Breast epithelium (tissue), 4 donors: Measurements from ENCODE around the gene PDE6B. TPM values are rescaled to one million over a fixed set of nuclear protein-coding genes. Genes with fewer than 3 reads are reported as not detected.
"Not testable (repeated sequence)": the region's sequence is repeated elsewhere in the genome, so short reads cannot be mapped to it uniquely, and the experiment has no call there.

Experiments
- DNase-seq, 2 donors: peaks; one replicate each; pipeline ENCODE4 v3.0.0-alpha.2; 2019; ENCODE audit warnings: low spot score in 2 of 2
- H3K27ac ChIP-seq, 2 donors: fragments of 200-600 bp; sonication (generic) in 1 of 2; one replicate each; pipeline ENCODE4 v1.5.1; 2016 to 2019; ENCODE audit warnings: mild to moderate bottlenecking in 1 of 2
- H3K27me3 ChIP-seq, 2 donors: fragments of 200-600 bp; sonication (generic) in 1 of 2; one replicate each; pipeline versions ENCODE4 v1.5.1 to v1.6.0; 2017 to 2019; ENCODE audit warnings: control low read depth in 1 of 2, mild to moderate bottlenecking in 1 of 2
- H3K36me3 ChIP-seq: fragments of 200-600 bp; one replicate; pipeline ENCODE4 v1.5.1; 2019
- H3K4me1 ChIP-seq, 2 donors: fragments of 200-600 bp; sonication (generic); one replicate each; pipeline ENCODE4 v1.5.1; 2016 to 2019; ENCODE audit warnings: control low read depth in 1 of 2
- H3K4me3 ChIP-seq, 3 donors: fragments of 200-600 bp; sonication (generic); 1 replicate in 2 of 3; 2 replicates in 1 of 3; pipeline ENCODE4 v1.5.1; 2016 to 2019; ENCODE audit warnings: mild to moderate bottlenecking in 3 of 3, moderate library complexity in 2 of 3
- H3K9me3 ChIP-seq, 2 donors: fragments of 200-600 bp; sonication (generic) in 1 of 2; one replicate each; pipeline ENCODE4 v1.5.1; 2016 to 2019; ENCODE audit warnings: control low read depth in 1 of 2
- POLR2A ChIP-seq: fragments of 450-650 bp; IDR thresholded peaks from one replicate; pipeline ENCODE4 v1.6.1; 2016; ENCODE audit warnings: antibody characterized with exemption, mild to moderate bottlenecking, moderate library complexity
- POLR2AphosphoS5 ChIP-seq, 3 donors: sonication (generic); formaldehyde crosslinking; IDR thresholded peaks; one replicate each; pipeline ENCODE4 v1.6.1; 2017; ENCODE audit warnings: antibody characterized with exemption in 3 of 3
- intact Hi-C: fragments of 100-400 bp; cut with DNase I; formaldehyde crosslinking; loops from one replicate; pipeline ENCODE4 v1.15.1; 2023; ENCODE audit warnings: low total_unique reads
- total RNA-seq, 3 donors: library from RNA; depleted of rRNA; stranded (reverse); fragments of >200 nt; gene quantifications; one replicate each; pipeline ENCODE4 v1.1.0, GENCODE V29; 2016
- TF ChIP-seq, protein P1 (sequence below), 3 donors: fragments of 450-650 bp; IDR thresholded peaks; one replicate each; pipeline ENCODE4 v1.5.1; 2016 to 2017; ENCODE audit warnings: antibody characterized with exemption in 3 of 3, mild to moderate bottlenecking in 3 of 3, moderate library complexity in 3 of 3

PDE6B gene
- total RNA-seq, 3 donors from 2014 or later: 2.7 to 10.2 (median 8.5) TPM

GRCh38 chr4:632196-632790 lies 6.9 kb downstream of the PDE6B start:
- Histone ChIP-seq H3K9me3 (no peaks in the 10 kb centered on the region), H3K36me3 (no peaks in the 10 kb centered on the region), H3K27ac (no peak overlapping the region), H3K27me3 (peaks cover 0 to 32% of the 10 kb centered on the region in 2 donors), H3K4me1 (no peaks in the 10 kb centered on the region), H3K4me3 (no peak overlapping the region)
- DNase-seq: no peak
- TF ChIP-seq POLR2AphosphoS5 (IDR thresholded peaks at IDR 0.05): no peak
- TF ChIP-seq POLR2A: no peak
- TF ChIP-seq, protein P1, sequence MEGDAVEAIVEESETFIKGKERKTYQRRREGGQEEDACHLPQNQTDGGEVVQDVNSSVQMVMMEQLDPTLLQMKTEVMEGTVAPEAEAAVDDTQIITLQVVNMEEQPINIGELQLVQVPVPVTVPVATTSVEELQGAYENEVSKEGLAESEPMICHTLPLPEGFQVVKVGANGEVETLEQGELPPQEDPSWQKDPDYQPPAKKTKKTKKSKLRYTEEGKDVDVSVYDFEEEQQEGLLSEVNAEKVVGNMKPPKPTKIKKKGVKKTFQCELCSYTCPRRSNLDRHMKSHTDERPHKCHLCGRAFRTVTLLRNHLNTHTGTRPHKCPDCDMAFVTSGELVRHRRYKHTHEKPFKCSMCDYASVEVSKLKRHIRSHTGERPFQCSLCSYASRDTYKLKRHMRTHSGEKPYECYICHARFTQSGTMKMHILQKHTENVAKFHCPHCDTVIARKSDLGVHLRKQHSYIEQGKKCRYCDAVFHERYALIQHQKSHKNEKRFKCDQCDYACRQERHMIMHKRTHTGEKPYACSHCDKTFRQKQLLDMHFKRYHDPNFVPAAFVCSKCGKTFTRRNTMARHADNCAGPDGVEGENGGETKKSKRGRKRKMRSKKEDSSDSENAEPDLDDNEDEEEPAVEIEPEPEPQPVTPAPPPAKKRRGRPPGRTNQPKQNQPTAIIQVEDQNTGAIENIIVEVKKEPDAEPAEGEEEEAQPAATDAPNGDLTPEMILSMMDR (IDR thresholded peaks at IDR 0.05): no peak
- intact Hi-C loops: no loop called here

- H3K9me3 ChIP-seq: no peaks in the 10 kb centered on the region
- TF ChIP-seq POLR2A (no peak), POLR2AphosphoS5 (IDR thresholded peaks at IDR 0.05) (no peak)
- H3K27me3 ChIP-seq: peaks cover 0 to 38% of the 10 kb centered on the region in 2 donors
- no peaks in the 10 kb centered on the region for H3K36me3 ChIP-seq
- no peak overlapping the region for H3K27ac ChIP-seq
- intact Hi-C loops: no loop called here
- H3K4me3 ChIP-seq: no peak overlapping the region
- H3K4me1 ChIP-seq: no peaks in the 10 kb centered on the region
- no peak for DNase-seq
These were observed 7.6 kb downstream of the PDE6B start for GRCh38 chr4:632926-633325.

DNA sequence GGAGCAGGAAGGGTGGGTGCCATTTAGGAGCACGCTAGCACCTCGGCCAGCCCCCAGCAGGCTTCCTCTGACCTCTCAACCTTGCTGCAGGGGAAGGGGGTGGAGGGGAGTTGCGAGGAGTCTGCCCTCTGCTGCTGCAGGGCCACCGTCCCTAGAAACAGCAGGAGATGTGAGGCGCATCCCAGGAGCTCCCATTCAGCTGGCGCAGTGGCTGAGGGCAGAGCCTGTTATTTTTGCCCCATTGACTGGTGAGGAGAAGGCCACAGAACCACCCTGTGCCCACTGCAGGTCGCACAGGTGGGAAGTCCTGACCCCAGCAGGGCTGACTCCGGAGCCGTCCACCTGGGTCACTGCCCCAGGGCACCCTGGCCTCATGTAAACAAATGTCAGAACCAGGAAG lies 8.0 kb downstream of the PDE6B start:
- H3K27ac ChIP-seq: no peak overlapping the region
- no peaks in the 10 kb centered on the region for H3K4me1 ChIP-seq
- no peak overlapping the region for H3K4me3 ChIP-seq
- intact Hi-C loops: no loop called here
- no peaks in the 10 kb centered on the region for H3K36me3 ChIP-seq
- DNase-seq: no peak
- TF ChIP-seq POLR2AphosphoS5 (IDR thresholded peaks at IDR 0.05): no peak
- TF ChIP-seq, protein P1 (IDR thresholded peaks at IDR 0.05): no peak
- TF ChIP-seq POLR2A: no peak
- H3K9me3 ChIP-seq: no peaks in the 10 kb centered on the region
- peaks cover 0 to 40% of the 10 kb centered on the region in 2 donors for H3K27me3 ChIP-seq

DNA sequence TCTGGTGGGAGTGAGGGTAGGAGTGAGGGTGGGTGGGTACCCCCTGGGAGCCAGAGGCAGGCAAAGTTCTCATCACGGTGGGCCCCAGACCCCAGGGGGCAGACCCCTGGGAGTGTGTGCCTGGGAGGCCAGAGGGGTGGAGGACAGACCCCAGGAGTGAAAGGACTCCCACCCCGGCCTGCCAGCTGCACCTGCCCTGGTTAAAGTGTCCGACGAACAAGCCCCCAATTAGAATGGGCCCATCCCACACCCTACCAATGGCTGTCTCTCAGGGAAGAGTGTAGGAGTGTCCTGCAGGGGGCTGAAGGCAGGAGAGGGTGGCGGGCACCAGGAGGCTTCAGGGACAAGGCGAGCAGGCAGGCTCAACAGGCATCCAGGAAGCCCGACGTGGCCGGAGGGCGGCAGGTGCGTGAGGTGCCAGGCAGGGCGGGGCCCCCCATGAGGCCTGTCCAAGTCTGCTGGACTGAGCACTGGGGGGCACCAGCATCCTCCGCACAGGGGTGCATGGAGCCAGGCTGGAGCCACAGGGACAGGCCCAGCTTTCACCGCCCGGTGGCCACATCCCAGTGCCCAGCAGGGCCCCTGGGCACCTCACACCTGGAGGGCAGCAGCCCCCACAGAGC lies 8.7 kb downstream of the PDE6B start:
- H3K9me3 ChIP-seq: no peaks in the 10 kb centered on the region

DNA sequence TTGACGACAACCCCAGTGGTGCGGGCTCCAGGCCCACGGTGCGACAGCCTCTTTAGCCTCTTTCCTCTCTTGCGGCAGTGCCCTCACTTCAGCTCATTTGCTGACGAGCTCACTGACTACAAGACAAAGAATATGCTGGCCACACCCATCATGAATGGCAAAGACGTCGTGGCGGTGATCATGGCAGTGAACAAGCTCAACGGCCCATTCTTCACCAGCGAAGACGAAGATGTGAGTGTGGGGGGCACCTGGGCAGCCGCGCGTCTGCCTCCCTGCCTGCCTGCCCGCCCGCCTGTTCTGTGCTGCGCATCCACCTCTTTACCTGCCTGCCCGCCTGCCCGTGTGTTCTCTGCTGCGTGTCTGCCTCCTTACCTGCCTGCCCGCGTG lies 9.2 kb downstream of the PDE6B start:
- Histone ChIP-seq H3K27me3 (peaks cover 0 to 39% of the 10 kb centered on the region in 2 donors), H3K4me1 (no peaks in the 10 kb centered on the region), H3K27ac (no peak overlapping the region), H3K4me3 (no peak overlapping the region), H3K9me3 (no peaks in the 10 kb centered on the region), H3K36me3 (no peaks in the 10 kb centered on the region)
- TF ChIP-seq POLR2A (no peak), POLR2AphosphoS5 (IDR thresholded peaks at IDR 0.05) (no peak)
- TF ChIP-seq, protein P1 (IDR thresholded peaks at IDR 0.05): no peak
- intact Hi-C loops: no loop called here
- no peak for DNase-seq

More for the DNA sequence above, 8.7 kb downstream of the PDE6B start:
- no peak overlapping the region for H3K27ac ChIP-seq
- intact Hi-C loops: no loop called here
- peaks cover 0 to 36% of the 10 kb centered on the region in 2 donors for H3K27me3 ChIP-seq
- no peaks in the 10 kb centered on the region for H3K4me1 ChIP-seq
- no peak for DNase-seq
- H3K36me3 ChIP-seq: no peaks in the 10 kb centered on the region
- no peak for TF ChIP-seq POLR2AphosphoS5 (IDR thresholded peaks at IDR 0.05)
- H3K4me3 ChIP-seq: no peak overlapping the region

DNA sequence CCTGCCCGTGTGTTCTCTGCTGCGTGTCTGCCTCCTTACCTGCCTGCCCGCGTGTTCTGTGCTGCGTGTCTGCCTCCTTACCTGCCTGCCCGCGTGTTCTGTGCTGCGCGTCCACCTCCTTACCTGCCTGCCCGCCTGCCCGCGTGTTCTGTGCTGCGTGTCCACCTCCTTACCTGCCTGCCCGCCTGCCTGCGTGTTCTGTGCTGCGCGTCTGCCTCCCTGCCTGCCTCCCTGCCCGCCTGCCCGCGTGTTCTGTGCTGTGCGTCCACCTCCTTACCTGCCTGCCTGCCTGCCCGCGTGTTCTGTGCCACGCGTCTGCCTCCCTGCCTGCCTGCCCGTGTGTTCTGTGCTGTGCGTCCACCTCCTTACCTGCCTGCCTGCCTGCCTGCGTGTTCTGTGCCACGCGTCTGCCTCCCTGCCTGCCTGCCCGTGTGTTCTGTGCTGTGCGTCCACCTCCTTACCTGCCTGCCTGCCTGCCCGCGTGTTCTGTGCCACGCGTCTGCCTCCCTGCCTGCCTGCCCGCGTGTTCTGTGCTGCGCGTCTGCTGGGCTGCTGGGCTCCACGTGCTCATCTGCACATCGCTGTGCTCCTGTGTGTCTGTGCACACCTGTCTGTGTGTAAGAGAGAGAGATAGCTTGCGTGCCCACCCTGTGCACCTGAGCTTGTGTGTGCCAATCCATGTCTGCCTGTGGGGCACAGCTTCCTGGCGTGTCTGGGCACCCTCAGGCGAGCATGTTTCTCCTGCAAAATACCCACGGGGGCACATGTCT lies 9.9 kb downstream of the PDE6B start:
- H3K4me1 ChIP-seq, H3K27ac ChIP-seq, H3K9me3 ChIP-seq, DNase-seq, H3K36me3 ChIP-seq, intact Hi-C loops, H3K4me3 ChIP-seq: not testable (repeated sequence)
- H3K27me3 ChIP-seq: peaks cover 0 to 39% of the 10 kb centered on the region in 2 donors
